Spleen (tissue), 11 donors: Measurements from ENCODE around the gene CACNA2D3. TPM values are rescaled to one million over a fixed set of nuclear protein-coding genes. Genes with fewer than 3 reads are reported as not detected.

Experiments
- DNase-seq: peaks from one replicate; pipeline ENCODE4 v3.0.0-alpha.2; 2020
- H3K27ac ChIP-seq, 8 donors: fragments of 200-600 bp; sonication (generic) in 7 of 8; 1 replicate in 4 of 8; 2 replicates in 4 of 8; pipeline versions ENCODE4 v1.5.0 to v1.8.0; 2016 to 2021; ENCODE audit warnings: inconsistent platforms in 4 of 8, mild to moderate bottlenecking in 4 of 8, moderate library complexity in 1 of 8
- H3K27me3 ChIP-seq, 7 donors: fragments of 200-600 bp; sonication (generic) in 6 of 7; replicated peaks in 1 of 7; 1 replicate in 4 of 7; 2 replicates in 3 of 7; pipeline versions ENCODE4 v1.5.0 to v1.8.0; 2016 to 2021; ENCODE audit warnings: inconsistent platforms in 3 of 7, mild to moderate bottlenecking in 1 of 7
- H3K36me3 ChIP-seq, 6 donors: fragments of 200-600 bp; sonication (generic) in 5 of 6; 1 replicate in 4 of 6; 2 replicates in 2 of 6; pipeline versions ENCODE4 v1.5.0 to v1.8.0; 2016 to 2021; ENCODE audit warnings: inconsistent platforms in 2 of 6
- H3K4me1 ChIP-seq, 6 donors: fragments of 200-600 bp; sonication (generic) in 5 of 6; 1 replicate in 3 of 6; 2 replicates in 3 of 6; pipeline versions ENCODE4 v1.5.0 to v1.8.0; 2016 to 2021; ENCODE audit warnings: inconsistent platforms in 3 of 6
- H3K4me3 ChIP-seq, 8 donors: fragments of 200-600 bp; sonication (generic) in 7 of 8; 1 replicate in 4 of 8; 2 replicates in 4 of 8; pipeline versions ENCODE4 v1.5.0 to v1.8.0; 2016 to 2021; ENCODE audit warnings: inconsistent platforms in 4 of 8, mild to moderate bottlenecking in 4 of 8, moderate library complexity in 2 of 8
- H3K9me3 ChIP-seq, 8 donors: fragments of 200-600 bp; sonication (generic) in 7 of 8; 1 replicate in 4 of 8; 2 replicates in 4 of 8; pipeline versions ENCODE4 v1.5.0 to v1.8.0; 2016 to 2021; ENCODE audit warnings: inconsistent platforms in 4 of 8
- POLR2A ChIP-seq, 3 donors: fragments of 450-650 bp; IDR thresholded peaks; one replicate each; pipeline ENCODE4 v1.5.1; 2017; ENCODE audit warnings: antibody characterized with exemption in 3 of 3, mild to moderate bottlenecking in 1 of 3
- POLR2AphosphoS5 ChIP-seq, 3 donors: sonication (generic); formaldehyde crosslinking; IDR thresholded peaks; one replicate each; pipeline ENCODE4 v1.5.1; 2017; ENCODE audit warnings: antibody characterized with exemption in 3 of 3
- WGBS, 5 donors: extraction: QIAGEN DNeasy Blood & Tissue Kit in 3 of 5; methylation state at CpG; one replicate each; pipeline versions ENCODE4 v1.1.5 to v1.1.7; 2013 to 2018; 5-methylcytosine and 5-hydroxymethylcytosine counted together
- intact Hi-C: fragments of 100-400 bp; cut with DNase I; formaldehyde crosslinking; loops from one replicate; pipeline ENCODE4 v1.15.0; 2023; ENCODE audit warnings: low total_unique reads
- polyA plus RNA-seq, 3 donors: library from polyadenylated mRNA; stranded (reverse); fragments of 200-250 nt; gene quantifications; one replicate each; pipeline ENCODE4 v1.2.1, GENCODE V29; 2013
- total RNA-seq, 7 donors: library from RNA; depleted of rRNA in 3 of 7; stranded (reverse); fragments of >200 nt in 3 of 7; fragmentation: NEBNext Ultra II Directional in 4 of 7; extraction: Animal tissue kit (Norgen Biotek cat#: 25700) in 4 of 7; gene quantifications; one replicate each; pipeline versions ENCODE4 v1.1.0 to v1.2.1, GENCODE V29; 2016 to 2021
- TF ChIP-seq, protein P1 (sequence below), 11 experiments: fragments of 200-600 bp in 7 of 11; fragments of 450-650 bp in 4 of 11; sonication (generic) in 4 of 11; IDR thresholded peaks in 8 of 11; conservative IDR thresholded peaks in 3 of 11; 1 replicate in 7 of 11; 2 replicates in 4 of 11; pipeline versions ENCODE4 v1.4.0 to v1.8.0; 2016 to 2021; ENCODE audit warnings: antibody characterized with exemption in 11 of 11, inconsistent platforms in 4 of 11, mild to moderate bottlenecking in 1 of 11
- donor health status: healthy with polysubstance abuse.
- donor health status: DM: no; HTN: no; CAD: no; lungs with moderate emphysema.
- donor health status: DM: no; HTN: no; CAD: no.
- donor health status: Bipolar disorder and iron deficiency.
- donor health status: healthy.
- donor health status: DM: no; HTN: no; CAD: no.
- donor health status: DM: yes; HTN: yes; CAD: no.

Gene CACNA2D3
- total and polyA plus RNA-seq, 10 donors: 0.83 to 4.9 (median 2.9) TPM

GRCh38 chr3:54709785-54710184 lies 587.4 kb downstream of the CACNA2D3 start:
- H3K4me3 ChIP-seq: no peak overlapping the region
- DNase-seq: no peak
- 85 to 92% (median 85%) methylated on average over 3 of the region's 3 CpGs for WGBS, 5 donors
- H3K27ac ChIP-seq: no peak overlapping the region
- no peaks in the 10 kb centered on the region for H3K4me1 ChIP-seq
- TF ChIP-seq POLR2AphosphoS5 (IDR thresholded peaks at IDR 0.05) (no peak), POLR2A (IDR thresholded peaks at IDR 0.05) (no peak)
- TF ChIP-seq, protein P1, sequence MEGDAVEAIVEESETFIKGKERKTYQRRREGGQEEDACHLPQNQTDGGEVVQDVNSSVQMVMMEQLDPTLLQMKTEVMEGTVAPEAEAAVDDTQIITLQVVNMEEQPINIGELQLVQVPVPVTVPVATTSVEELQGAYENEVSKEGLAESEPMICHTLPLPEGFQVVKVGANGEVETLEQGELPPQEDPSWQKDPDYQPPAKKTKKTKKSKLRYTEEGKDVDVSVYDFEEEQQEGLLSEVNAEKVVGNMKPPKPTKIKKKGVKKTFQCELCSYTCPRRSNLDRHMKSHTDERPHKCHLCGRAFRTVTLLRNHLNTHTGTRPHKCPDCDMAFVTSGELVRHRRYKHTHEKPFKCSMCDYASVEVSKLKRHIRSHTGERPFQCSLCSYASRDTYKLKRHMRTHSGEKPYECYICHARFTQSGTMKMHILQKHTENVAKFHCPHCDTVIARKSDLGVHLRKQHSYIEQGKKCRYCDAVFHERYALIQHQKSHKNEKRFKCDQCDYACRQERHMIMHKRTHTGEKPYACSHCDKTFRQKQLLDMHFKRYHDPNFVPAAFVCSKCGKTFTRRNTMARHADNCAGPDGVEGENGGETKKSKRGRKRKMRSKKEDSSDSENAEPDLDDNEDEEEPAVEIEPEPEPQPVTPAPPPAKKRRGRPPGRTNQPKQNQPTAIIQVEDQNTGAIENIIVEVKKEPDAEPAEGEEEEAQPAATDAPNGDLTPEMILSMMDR (IDR thresholded peaks at IDR 0.05 in 8 of 11, conservative IDR thresholded peaks at IDR 0.05 in 3 of 11): no peak
- no peaks in the 10 kb centered on the region for H3K9me3 ChIP-seq
- H3K36me3 ChIP-seq: no peaks in the 10 kb centered on the region
- intact Hi-C loops: no loop called here
- H3K27me3 ChIP-seq: no peaks in the 10 kb centered on the region

GRCh38 chr3:54710954-54711353 lies 588.6 kb downstream of the CACNA2D3 start:
- Histone ChIP-seq H3K36me3 (no peaks in the 10 kb centered on the region), H3K4me3 (no peak overlapping the region), H3K27me3 (no peaks in the 10 kb centered on the region), H3K27ac (no peak overlapping the region), H3K9me3 (peaks cover 0 to 5% (median 0%) of the 10 kb centered on the region in 8 donors), H3K4me1 (no peaks in the 10 kb centered on the region)
- intact Hi-C loops: no loop called here
- TF ChIP-seq POLR2A (IDR thresholded peaks at IDR 0.05): no peak
- no peak for TF ChIP-seq POLR2AphosphoS5 (IDR thresholded peaks at IDR 0.05)
- TF ChIP-seq, protein P1 (IDR thresholded peaks at IDR 0.05 in 8 of 11, conservative IDR thresholded peaks at IDR 0.05 in 3 of 11): no peak
- no peak for DNase-seq
- WGBS, 5 donors: 78 to 87% (median 85%) methylated on average over 5 of the region's 5 CpGs

DNA sequence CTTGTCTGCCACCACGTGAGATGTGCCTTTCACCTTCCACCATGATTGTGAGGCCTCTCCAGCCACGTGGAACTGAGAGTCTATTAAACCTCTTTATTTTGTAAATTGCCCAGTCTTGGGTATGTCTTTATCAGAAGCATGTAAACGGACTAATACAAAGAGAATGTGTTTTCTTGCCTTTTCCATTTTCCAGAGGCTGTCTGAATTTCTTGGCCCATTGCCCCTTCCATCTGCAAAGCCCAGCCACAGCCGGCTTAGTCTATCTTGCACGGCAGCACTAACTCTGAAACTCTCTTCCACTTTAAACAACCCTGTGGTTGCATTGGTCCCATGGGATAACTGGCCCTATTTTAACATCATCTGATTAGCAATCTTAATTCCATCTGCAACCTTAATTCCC lies 590.2 kb downstream of the CACNA2D3 start:
- intact Hi-C loops: no loop called here
- 68 to 85% (median 74%) methylated on average over 5 of the region's 5 CpGs for WGBS, 5 donors
- peaks cover 0 to 5% (median 0%) of the 10 kb centered on the region in 8 donors for H3K9me3 ChIP-seq
- H3K4me3 ChIP-seq: no peak overlapping the region
- no peaks in the 10 kb centered on the region for H3K4me1 ChIP-seq
- no peaks in the 10 kb centered on the region for H3K27me3 ChIP-seq
- no peak overlapping the region for H3K27ac ChIP-seq
- H3K36me3 ChIP-seq: no peaks in the 10 kb centered on the region
- TF ChIP-seq POLR2AphosphoS5 (IDR thresholded peaks at IDR 0.05) (no peak), POLR2A (IDR thresholded peaks at IDR 0.05) (no peak)
- TF ChIP-seq, protein P1 (IDR thresholded peaks at IDR 0.05 in 8 of 11, conservative IDR thresholded peaks at IDR 0.05 in 3 of 11): no peak
- no peak for DNase-seq

GRCh38 chr3:54713031-54713430 lies 590.7 kb downstream of the CACNA2D3 start:
- H3K9me3 ChIP-seq: peaks cover 0 to 5% (median 0%) of the 10 kb centered on the region in 8 donors
- TF ChIP-seq, protein P1 (IDR thresholded peaks at IDR 0.05 in 8 of 11, conservative IDR thresholded peaks at IDR 0.05 in 3 of 11): no peak
- no peak for TF ChIP-seq POLR2AphosphoS5 (IDR thresholded peaks at IDR 0.05)
- no peak for TF ChIP-seq POLR2A (IDR thresholded peaks at IDR 0.05)
- H3K27me3 ChIP-seq: no peaks in the 10 kb centered on the region
- no peak overlapping the region for H3K27ac ChIP-seq
- DNase-seq: no peak
- H3K36me3 ChIP-seq: no peaks in the 10 kb centered on the region
- H3K4me3 ChIP-seq: no peak overlapping the region
- intact Hi-C loops: no loop called here
- WGBS, 5 donors: 38 to 52% (median 45%) methylated on average over 1 of the region's 1 CpG
- no peaks in the 10 kb centered on the region for H3K4me1 ChIP-seq
